Esophagus squamous epithelium (tissue), 5 donors: ENCODE data around the gene TMEM212. TPM values are rescaled to one million over a fixed set of nuclear protein-coding genes. Genes with fewer than 3 reads are reported as not detected.

Experiments used
- DNase-seq: peaks from one replicate; lab custom pipeline; 2025; lab: John Stamatoyannopoulos, UW
- H3K27ac ChIP-seq, 4 donors: fragments of 200-600 bp; sonication (generic); one replicate each; pipeline ENCODE4 v1.5.1; 2016 to 2019; ENCODE audit warnings: mild to moderate bottlenecking in 1 of 4
- H3K27me3 ChIP-seq, 4 donors: fragments of 200-600 bp; sonication (generic); 1 replicate in 3 of 4; 2 replicates in 1 of 4; pipeline versions ENCODE4 v1.5.1 to v1.6.0; 2017 to 2021; ENCODE audit warnings: antibody characterized with exemption in 1 of 4
- H3K36me3 ChIP-seq, 3 donors: fragments of 200-600 bp; sonication (generic); one replicate each; pipeline ENCODE4 v1.5.1; 2016 to 2019
- H3K4me1 ChIP-seq, 3 donors: fragments of 200-600 bp; sonication (generic); one replicate each; pipeline ENCODE4 v1.5.1; 2017 to 2019
- H3K4me3 ChIP-seq, 4 donors: fragments of 200-600 bp; sonication (generic); 1 replicate in 3 of 4; 2 replicates in 1 of 4; pipeline ENCODE4 v1.5.1; 2016 to 2019; ENCODE audit warnings: mild to moderate bottlenecking in 2 of 4, moderate library complexity in 1 of 4
- H3K9me3 ChIP-seq, 3 donors: fragments of 200-600 bp; sonication (generic); one replicate each; pipeline ENCODE4 v1.5.1; 2016 to 2019
- POLR2A ChIP-seq, 4 donors: fragments of 450-650 bp; IDR thresholded peaks; one replicate each; pipeline ENCODE4 v1.6.1; 2017; ENCODE audit warnings: antibody characterized with exemption in 4 of 4, mild to moderate bottlenecking in 4 of 4, moderate library complexity in 3 of 4
- WGBS, 2 donors: methylation state at CpG; one replicate each; pipeline ENCODE4 v1.1.5; 2018; 5-methylcytosine and 5-hydroxymethylcytosine counted together
- intact Hi-C: fragments of 100-400 bp; cut with DNase I; formaldehyde crosslinking; loops from one replicate; pipeline ENCODE4 v1.15.0; 2022
- total RNA-seq, 4 donors: library from RNA; depleted of rRNA; stranded (reverse); fragments of >200 nt; gene quantifications; one replicate each; pipeline ENCODE4 v1.1.0, GENCODE V29; 2016
- TF ChIP-seq, protein P1 (sequence below), 6 experiments: fragments of 450-650 bp in 4 of 6; fragments of 200-600 bp in 2 of 6; sonication (generic) in 2 of 6; IDR thresholded peaks; one replicate each; pipeline ENCODE4 v1.5.1; 2016 to 2019; ENCODE audit warnings: antibody characterized with exemption in 6 of 6, mild to moderate bottlenecking in 4 of 6, moderate library complexity in 4 of 6
- donor health status: DM: yes; HTN: yes; CAD: no.

The TMEM212 gene
- total RNA-seq, 4 donors from 2014 or later: not detected

DNA sequence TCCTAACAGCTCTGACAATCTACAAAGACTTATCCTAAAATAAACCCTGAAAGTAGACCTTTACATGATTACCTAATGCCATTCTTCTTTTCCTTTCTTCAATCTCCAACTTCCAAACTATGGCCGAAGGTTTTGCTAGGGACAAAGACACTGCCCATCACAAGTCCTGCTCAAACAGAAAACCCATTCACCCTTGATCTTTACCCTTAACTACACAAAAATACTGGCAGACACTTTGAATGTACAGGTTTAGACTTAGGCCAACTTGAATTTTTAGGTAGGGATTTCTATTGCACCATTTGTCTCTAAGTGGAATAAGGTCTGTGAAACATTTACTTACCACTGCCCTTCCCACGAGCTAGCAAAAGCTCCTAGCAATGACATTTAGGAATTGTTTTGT, 64.6 kb downstream of the TMEM212 start:
- Histone ChIP-seq H3K4me1 (no peaks in the 10 kb centered on the region), H3K27ac (no peak overlapping the region), H3K36me3 (no peaks in the 10 kb centered on the region), H3K4me3 (no peak overlapping the region), H3K27me3 (no peaks in the 10 kb centered on the region), H3K9me3 (no peaks in the 10 kb centered on the region)
- DNase-seq: no peak
- TF ChIP-seq, protein P1, sequence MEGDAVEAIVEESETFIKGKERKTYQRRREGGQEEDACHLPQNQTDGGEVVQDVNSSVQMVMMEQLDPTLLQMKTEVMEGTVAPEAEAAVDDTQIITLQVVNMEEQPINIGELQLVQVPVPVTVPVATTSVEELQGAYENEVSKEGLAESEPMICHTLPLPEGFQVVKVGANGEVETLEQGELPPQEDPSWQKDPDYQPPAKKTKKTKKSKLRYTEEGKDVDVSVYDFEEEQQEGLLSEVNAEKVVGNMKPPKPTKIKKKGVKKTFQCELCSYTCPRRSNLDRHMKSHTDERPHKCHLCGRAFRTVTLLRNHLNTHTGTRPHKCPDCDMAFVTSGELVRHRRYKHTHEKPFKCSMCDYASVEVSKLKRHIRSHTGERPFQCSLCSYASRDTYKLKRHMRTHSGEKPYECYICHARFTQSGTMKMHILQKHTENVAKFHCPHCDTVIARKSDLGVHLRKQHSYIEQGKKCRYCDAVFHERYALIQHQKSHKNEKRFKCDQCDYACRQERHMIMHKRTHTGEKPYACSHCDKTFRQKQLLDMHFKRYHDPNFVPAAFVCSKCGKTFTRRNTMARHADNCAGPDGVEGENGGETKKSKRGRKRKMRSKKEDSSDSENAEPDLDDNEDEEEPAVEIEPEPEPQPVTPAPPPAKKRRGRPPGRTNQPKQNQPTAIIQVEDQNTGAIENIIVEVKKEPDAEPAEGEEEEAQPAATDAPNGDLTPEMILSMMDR (IDR thresholded peaks at IDR 0.05): no peak
- WGBS, 2 donors: 67 to 75% methylated on average over 2 of the region's 2 CpGs
- intact Hi-C loops: no loop called here

DNA sequence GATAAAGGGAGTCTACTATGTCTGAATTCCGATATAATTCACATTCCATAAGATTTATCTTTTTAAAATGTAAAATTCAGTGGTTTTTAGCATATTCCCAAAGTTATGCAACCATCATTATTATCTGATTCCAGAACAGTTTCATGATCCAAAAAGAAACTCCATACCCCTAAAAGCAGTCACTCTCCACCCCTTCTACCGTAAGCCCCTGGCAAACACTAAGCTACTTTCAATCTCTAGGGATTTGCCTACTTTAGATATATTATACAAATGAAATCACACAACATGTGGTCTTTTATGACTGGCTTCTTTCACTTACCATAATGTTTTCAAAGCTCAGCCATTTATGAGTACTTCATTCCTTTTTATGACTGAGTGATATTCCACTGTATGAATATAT, 65.6 kb downstream of the TMEM212 start:
- Histone ChIP-seq H3K36me3 (no peaks in the 10 kb centered on the region), H3K4me1 (no peaks in the 10 kb centered on the region), H3K27ac (no peak overlapping the region), H3K4me3 (no peak overlapping the region), H3K27me3 (no peaks in the 10 kb centered on the region), H3K9me3 (no peaks in the 10 kb centered on the region)
- 65 to 82% methylated on average over 2 of the region's 2 CpGs for WGBS, 2 donors
- TF ChIP-seq POLR2A (IDR thresholded peaks at IDR 0.05): no peak
- TF ChIP-seq, protein P1 (IDR thresholded peaks at IDR 0.05): no peak
- DNase-seq: no peak
- intact Hi-C loops: no loop called here

Other genes with a start within 250 kb of the TMEM212 start
- gene PLD1, start 32.9 kb upstream of the TMEM212 start, total RNA-seq: 10 to 100 TPM; 30.9 to 67.9 (median 56.0) TPM
- gene FNDC3B, start 196.2 kb downstream of the TMEM212 start, total RNA-seq: 10 to 100 TPM in 3 of 4 donors, 1 to 10 TPM in 1; 7.7 to 44.3 (median 20.4) TPM